ENCODE results near the gene RIPK1.
"Not testable (repeated sequence)": the region's sequence is repeated elsewhere in the genome, so short reads cannot be mapped to it uniquely, and the experiment has no call there.

RIPK1 gene

GRCh38 chr6:3133515-3133914, 65.2 kb downstream of the RIPK1 start:
- no peak overlapping the region for H3K4me3 ChIP-seq (ENCODE audit: low read depth, low read length)

GRCh38 chr6:3135668-3136291, 67.5 kb downstream of the RIPK1 start:
- H3K4me3 ChIP-seq (ENCODE audit: low read depth, low read length), result no peak overlapping the region

DNA sequence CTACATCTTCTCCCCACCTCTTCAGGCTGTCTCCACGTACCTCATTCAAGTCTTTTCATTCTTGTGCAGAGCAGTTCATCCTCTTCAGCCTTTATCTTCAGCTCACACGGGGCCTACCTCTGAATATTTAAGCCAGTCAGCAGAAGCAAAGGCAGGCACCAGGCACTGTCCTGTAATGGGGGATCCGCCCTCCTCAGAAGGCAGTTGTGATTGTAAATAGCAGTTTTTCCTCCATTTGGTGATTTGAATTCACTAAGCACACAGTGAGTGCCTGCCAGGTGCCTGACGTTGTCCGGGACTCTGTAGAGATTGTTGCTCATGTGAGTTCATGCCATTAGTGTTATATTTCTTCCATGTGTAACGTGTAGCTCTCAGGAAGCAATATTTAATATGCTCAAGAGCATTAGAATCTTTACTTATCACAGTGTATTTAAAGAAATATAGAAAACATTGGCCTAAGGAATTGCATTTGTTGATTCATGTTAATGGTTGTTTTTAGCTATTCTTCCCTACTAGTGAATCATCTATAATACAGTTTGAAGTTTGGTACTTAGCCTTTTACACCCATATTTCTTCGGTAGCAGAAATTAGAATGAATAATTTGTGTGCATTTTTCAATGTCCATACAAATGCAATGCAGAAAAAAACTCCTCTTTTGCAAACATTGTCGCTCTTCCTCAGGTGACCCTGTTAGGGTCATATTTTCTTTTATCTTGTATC, 68.2 kb downstream of the RIPK1 start:
- H3K4me3 ChIP-seq (ENCODE audit: low read depth, low read length), result no peak overlapping the region

DNA sequence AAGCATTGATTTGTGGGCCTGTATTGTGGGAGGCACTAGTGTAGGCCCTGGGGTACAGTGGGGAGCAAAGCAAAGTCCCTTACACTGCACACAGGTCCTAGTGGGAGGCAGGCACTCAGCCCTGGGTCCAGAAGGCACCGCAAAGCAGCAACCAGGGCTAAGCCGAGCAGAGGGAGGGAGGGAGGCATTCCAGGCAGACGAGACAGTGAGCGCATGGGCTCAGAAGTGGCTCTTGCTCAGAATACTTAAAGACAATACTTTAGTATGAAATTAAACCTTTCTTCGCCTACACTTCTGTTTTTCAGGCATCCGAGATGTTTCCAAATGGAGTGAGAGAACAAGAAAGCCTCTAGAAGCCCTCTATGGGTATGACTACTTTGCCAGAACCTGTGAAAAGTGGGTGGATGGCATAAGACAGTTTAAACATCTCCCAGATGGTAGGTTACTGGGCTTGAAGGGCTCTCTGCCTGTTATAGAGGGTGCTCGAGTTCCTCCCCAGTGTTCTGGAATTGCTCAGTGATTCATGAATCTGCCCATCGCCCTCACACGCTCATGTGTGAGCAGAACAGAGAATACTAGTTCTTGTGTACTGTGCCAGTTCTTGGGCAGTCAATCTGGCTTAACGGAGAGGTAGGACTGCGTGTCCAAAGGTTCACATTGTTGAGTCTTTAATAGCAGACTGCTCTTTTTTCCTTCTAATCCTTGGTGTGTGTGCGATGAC, 68.9 kb downstream of the RIPK1 start:
- no peak overlapping the region for H3K4me3 ChIP-seq (ENCODE audit: low read depth, low read length)

GRCh38 chr6:3137873-3138272, 69.6 kb downstream of the RIPK1 start:
- not testable (repeated sequence) for H3K4me3 ChIP-seq (ENCODE audit: low read depth, low read length)

GRCh38 chr6:3138341-3138740, 70.0 kb downstream of the RIPK1 start:
- no peak overlapping the region for H3K4me3 ChIP-seq (ENCODE audit: low read depth, low read length)

- H3K4me3 ChIP-seq (ENCODE audit: low read depth, low read length), result no peak overlapping the region
Observed at GRCh38 chr6:3139090-3139903, 71.0 kb downstream of the RIPK1 start.

- no peak overlapping the region for H3K4me3 ChIP-seq (ENCODE audit: low read depth, low read length)
Observed at GRCh38 chr6:3140201-3140600, 71.9 kb downstream of the RIPK1 start.

GRCh38 chr6:3142536-3142935, 74.2 kb downstream of the RIPK1 start:
- no peak overlapping the region for H3K4me3 ChIP-seq (ENCODE audit: low read depth, low read length)

DNA sequence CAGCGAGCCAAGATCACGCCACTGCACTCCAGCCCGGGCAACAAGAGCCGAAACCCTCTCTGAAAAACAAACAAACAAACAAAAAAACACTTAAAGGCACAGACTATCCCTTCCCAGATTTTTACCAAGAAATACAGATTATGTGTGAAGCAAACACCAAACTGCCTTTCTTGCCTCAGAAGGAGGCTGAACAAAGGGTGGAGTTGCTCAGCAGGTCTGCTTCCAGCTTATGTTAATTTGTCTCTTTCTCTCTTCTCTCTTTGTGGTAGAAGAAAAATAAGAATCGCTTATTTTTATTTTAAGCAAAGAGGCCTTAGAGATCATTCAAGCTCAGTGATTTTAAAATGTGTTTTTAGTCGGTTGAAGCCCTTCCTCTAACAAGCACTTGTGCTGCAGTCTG, 74.9 kb downstream of the RIPK1 start:
- H3K4me3 ChIP-seq (ENCODE audit: low read depth, low read length), result no peak overlapping the region

GRCh38 chr6:3144571-3144970, 76.3 kb downstream of the RIPK1 start:
- H3K4me3 ChIP-seq (ENCODE audit: low read depth, low read length), result no peak overlapping the region

DNA sequence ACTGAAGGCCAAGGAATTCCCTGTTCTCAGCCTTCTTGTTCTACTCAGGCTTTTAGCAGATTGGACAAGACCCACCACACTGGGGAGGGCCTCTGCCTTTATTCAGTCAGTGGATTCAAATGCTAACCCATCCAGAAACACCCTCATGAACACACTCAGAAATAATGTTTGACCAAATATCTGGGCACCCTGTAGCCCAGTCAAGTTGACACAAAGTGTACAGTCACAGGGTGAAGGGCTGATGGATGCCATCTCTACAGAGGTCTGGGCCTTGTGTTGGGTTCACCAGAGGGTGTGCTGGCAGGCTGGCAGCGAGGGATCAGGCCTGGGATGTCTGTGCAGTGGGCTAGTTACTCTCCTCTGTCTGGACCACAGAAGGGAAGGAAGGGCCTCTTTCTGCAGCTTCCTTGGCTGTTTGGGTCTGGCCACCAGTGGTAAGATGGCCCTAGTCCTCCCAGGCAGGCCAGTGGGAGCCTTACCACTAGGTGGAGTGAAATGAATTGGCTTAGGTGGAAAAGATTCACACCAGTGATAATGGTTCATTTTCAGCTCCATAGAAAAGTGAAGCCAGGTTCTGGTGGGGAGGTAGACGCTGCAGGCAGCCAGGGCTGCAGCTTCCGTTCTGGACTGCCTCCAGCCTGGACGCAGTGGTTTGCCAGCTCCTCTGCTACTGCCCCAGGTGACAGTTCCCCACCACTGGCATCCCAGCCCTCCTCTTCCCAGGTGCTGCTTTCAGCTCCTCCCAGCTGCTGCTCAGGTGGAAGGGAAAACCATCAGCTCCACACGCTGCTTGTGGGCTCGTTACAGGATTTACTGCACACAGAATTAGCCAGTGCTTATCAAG, 79.8 kb downstream of the RIPK1 start:
- H3K4me3 ChIP-seq (ENCODE audit: low read depth, low read length), result no peak overlapping the region

DNA sequence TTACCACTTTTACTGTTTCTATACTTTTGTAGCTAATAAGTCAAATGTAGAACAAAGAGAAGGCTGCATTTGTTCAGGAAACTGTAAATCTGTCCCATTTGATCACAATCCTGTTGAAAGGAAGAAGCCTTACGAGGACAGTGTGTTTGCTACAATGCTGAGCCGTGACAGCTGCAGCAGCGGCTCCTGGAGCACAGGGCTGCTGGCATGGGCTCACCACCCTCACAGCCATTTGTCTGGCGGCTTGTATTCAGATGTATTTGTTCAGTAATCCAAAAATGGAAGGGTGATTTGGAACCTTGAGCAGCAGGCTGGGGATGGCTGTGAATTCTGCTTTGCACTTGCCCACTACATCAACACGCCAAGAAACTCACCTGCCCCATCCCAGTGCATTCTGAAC, 83.4 kb downstream of the RIPK1 start:
- no peak overlapping the region for H3K4me3 ChIP-seq (ENCODE audit: low read depth, low read length)

GRCh38 chr6:3152689-3153088, 84.4 kb downstream of the RIPK1 start:
- H3K4me3 ChIP-seq (ENCODE audit: low read depth, low read length), result no peak overlapping the region

DNA sequence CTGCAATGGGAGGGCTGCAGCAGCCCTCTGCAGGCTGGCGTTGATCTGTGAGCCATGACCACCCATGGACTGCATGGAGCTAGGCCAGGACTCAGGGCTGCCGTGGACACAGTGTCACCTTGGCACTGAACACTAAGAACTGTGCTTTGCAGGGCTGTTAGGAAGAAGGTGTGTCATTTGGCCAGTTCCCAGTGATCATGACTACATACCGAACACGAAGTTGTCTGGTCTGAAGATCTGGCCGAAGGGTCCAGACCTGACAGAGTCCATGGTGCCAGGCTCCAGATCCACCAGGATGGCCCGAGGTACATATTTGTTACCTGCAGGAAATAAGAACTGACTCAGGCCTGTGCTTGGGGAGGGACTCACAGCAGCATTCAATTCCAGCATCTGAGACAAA, 87.1 kb downstream of the RIPK1 start:
- not testable (repeated sequence) for H3K4me3 ChIP-seq (ENCODE audit: low read depth, low read length)

- peak overlapping the region; percentile 91 for H3K4me3 ChIP-seq (ENCODE audit: low read depth, low read length)
Observed at GRCh38 chr6:3156184-3157130, 88.2 kb downstream of the RIPK1 start.

- H3K4me3 ChIP-seq (ENCODE audit: low read depth, low read length), result peak within 1 kb of the TSS; percentile 91
Observed at GRCh38 chr6:3157131-3157933, 89.0 kb downstream of the RIPK1 start, which contains the start of gene TUBB2A. TUBB2A (minus strand) TSS chr6:3157544; CDS start chr6:3157463, 81 bp downstream.
